WTC11 (cell line): ENCODE results near the gene ST8SIA1.

Experiments used
- ESRRA ChIP-seq: sonication (generic); formaldehyde crosslinking; IDR thresholded peaks from 2 replicates; pipeline ENCODE4 v1.8.1; 2022; ENCODE audit warnings: mild to moderate bottlenecking, missing genetic modification reagents, borderline replicate concordance
- IRF2 ChIP-seq: sonication (generic); formaldehyde crosslinking; IDR thresholded peaks from 2 replicates; pipeline ENCODE4 v1.8.0; 2022; ENCODE audit warnings: low read depth, missing genetic modification reagents, borderline replicate concordance
- KAT7 ChIP-seq: sonication (generic); formaldehyde crosslinking; IDR thresholded peaks from 2 replicates; pipeline ENCODE4 v1.8.1; 2023; ENCODE audit warnings: missing genetic modification reagents, mild to moderate bottlenecking, borderline replicate concordance
- ZNF317 ChIP-seq: sonication (generic); formaldehyde crosslinking; IDR thresholded peaks from 2 replicates; pipeline ENCODE4 v1.8.1; 2023; ENCODE audit warnings: low read depth, mild to moderate bottlenecking, moderate library complexity, missing genetic modification reagents, borderline replicate concordance
- TF ChIP-seq, protein P1 (sequence below): fragments of 200-600 bp; IDR thresholded peaks from 2 replicates; pipeline ENCODE4 v1.8.0; 2022; ENCODE audit warnings: antibody characterized with exemption
- TF ChIP-seq, protein P2 (sequence below): sonication (generic); formaldehyde crosslinking; IDR thresholded peaks from 2 replicates; pipeline ENCODE4 v1.8.1; 2022; ENCODE audit warnings: mild to moderate bottlenecking, moderate library complexity, missing genetic modification reagents
- TF ChIP-seq, protein P3 (sequence below): sonication (generic); formaldehyde crosslinking; IDR thresholded peaks from 2 replicates; pipeline ENCODE4 v1.8.0; 2022; ENCODE audit warnings: mild to moderate bottlenecking, missing genetic modification reagents

DNA sequence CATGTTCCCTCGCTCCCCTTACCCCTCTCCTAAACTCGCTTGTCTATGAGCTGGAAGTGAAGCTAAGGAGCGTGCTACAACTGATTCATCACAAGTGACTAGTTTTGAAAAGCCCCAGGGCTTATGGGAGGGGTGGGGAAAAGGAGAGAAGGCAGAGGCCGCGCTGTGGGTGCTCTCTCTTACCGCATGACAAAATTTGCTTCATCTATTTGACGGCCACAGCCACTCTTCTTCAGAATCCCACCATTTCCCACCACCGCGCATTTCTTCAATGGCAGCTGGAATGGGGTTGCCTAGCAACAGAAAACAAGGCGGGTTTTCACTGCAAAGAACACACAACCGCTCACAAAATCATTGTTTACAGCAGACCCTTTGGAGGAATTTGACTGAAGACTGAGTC is 79.4 kb downstream of the ST8SIA1 start:
- no peak for TF ChIP-seq IRF2
- no peak for TF ChIP-seq ESRRA
- TF ChIP-seq, protein P1, sequence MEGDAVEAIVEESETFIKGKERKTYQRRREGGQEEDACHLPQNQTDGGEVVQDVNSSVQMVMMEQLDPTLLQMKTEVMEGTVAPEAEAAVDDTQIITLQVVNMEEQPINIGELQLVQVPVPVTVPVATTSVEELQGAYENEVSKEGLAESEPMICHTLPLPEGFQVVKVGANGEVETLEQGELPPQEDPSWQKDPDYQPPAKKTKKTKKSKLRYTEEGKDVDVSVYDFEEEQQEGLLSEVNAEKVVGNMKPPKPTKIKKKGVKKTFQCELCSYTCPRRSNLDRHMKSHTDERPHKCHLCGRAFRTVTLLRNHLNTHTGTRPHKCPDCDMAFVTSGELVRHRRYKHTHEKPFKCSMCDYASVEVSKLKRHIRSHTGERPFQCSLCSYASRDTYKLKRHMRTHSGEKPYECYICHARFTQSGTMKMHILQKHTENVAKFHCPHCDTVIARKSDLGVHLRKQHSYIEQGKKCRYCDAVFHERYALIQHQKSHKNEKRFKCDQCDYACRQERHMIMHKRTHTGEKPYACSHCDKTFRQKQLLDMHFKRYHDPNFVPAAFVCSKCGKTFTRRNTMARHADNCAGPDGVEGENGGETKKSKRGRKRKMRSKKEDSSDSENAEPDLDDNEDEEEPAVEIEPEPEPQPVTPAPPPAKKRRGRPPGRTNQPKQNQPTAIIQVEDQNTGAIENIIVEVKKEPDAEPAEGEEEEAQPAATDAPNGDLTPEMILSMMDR, result no peak
- TF ChIP-seq, protein P2, sequence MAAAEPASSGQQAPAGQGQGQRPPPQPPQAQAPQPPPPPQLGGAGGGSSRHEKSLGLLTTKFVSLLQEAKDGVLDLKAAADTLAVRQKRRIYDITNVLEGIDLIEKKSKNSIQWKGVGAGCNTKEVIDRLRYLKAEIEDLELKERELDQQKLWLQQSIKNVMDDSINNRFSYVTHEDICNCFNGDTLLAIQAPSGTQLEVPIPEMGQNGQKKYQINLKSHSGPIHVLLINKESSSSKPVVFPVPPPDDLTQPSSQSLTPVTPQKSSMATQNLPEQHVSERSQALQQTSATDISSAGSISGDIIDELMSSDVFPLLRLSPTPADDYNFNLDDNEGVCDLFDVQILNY (CRISPR knock-in tag), result no peak
- no peak for TF ChIP-seq ZNF317
- TF ChIP-seq, protein P3, sequence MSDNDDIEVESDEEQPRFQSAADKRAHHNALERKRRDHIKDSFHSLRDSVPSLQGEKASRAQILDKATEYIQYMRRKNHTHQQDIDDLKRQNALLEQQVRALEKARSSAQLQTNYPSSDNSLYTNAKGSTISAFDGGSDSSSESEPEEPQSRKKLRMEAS (CRISPR knock-in tag), result no peak
- no peak for TF ChIP-seq KAT7
